IMR-90 (cell line): Measurements from ENCODE around the gene GTPBP10. TPM values are rescaled to one million over a fixed set of nuclear protein-coding genes. Genes with fewer than 3 reads are reported as not detected.

ENCODE experiments used
- ATAC-seq: fragments of 200-7000 bp; cut with Tn5 transposase; 2 replicates; pipeline ENCODE4 v1.9.1; 2020; ENCODE audit warnings: low read depth, mild to moderate bottlenecking, moderate library complexity
- BruUV-seq: library from RNA; stranded (reverse); fragments of 400-500 nt; replicated peaks from 2 replicates; lab custom pipeline; 2021; lab: Mats Ljungman, UMichigan
- CTCF ChIA-PET: fragments of 300-600 bp; formaldehyde crosslinking; extraction: SDS; loops from one replicate; lab custom pipeline; 2021; ENCODE audit warnings: antibody characterized with exemption; lab: Yijun Ruan, JAX
- POLR2A ChIA-PET: fragments of 300-600 bp; sonication (Branson Sonifier 250); formaldehyde crosslinking; loops from one replicate; lab custom pipeline; 2022; ENCODE audit warnings: antibody characterized with exemption; ENCODE audit not compliant: unreplicated experiment; lab: Charles Lee
- DNase-seq: peaks from one replicate; pipeline ENCODE4 v3.0.0; 2013
- H2AFZ ChIP-seq: replicated peaks from 2 replicates; pipeline ENCODE3; 2013; ENCODE audit warnings: low read length, mild to moderate bottlenecking; ENCODE audit not compliant: poor library complexity
- H2AK5ac ChIP-seq: 2 replicates; pipeline ENCODE4 v1.6.1; 2013; ENCODE audit warnings: low read depth, low read length, inconsistent platforms
- H2AK9ac ChIP-seq: replicated peaks from 2 replicates; pipeline ENCODE3; 2013; ENCODE audit warnings: mild to moderate bottlenecking, low read depth, low read length, moderate library complexity; ENCODE audit not compliant: poor library complexity
- H2BK120ac ChIP-seq: 2 replicates; pipeline ENCODE4 v1.6.1; 2013; ENCODE audit warnings: low read depth, low read length, inconsistent platforms
- H2BK15ac ChIP-seq: 3 replicates; pipeline ENCODE4 v1.6.1; 2013; ENCODE audit warnings: low read depth, low read length, inconsistent platforms
- H2BK20ac ChIP-seq: 2 replicates; pipeline ENCODE4 v1.6.1; 2013; ENCODE audit warnings: low read depth, mild to moderate bottlenecking, inconsistent platforms, low read length, moderate library complexity
- H2BK5ac ChIP-seq: 2 replicates; pipeline ENCODE4 v1.6.1; 2013; ENCODE audit warnings: mild to moderate bottlenecking, low read depth, low read length, inconsistent platforms; ENCODE audit not compliant: poor library complexity, severe bottlenecking
- H3K14ac ChIP-seq: replicated peaks from 2 replicates; pipeline ENCODE4 v1.6.1; 2013; ENCODE audit warnings: low read depth, low read length, inconsistent platforms
- H3K18ac ChIP-seq: 2 replicates; pipeline ENCODE4 v1.6.1; 2013; ENCODE audit warnings: low read depth, low read length, control low read depth
- H3K23ac ChIP-seq: 2 replicates; pipeline ENCODE4 v1.6.1; 2013; ENCODE audit warnings: low read depth, low read length, inconsistent platforms
- H3K27ac ChIP-seq: 2 replicates; pipeline ENCODE4 v1.5.1; 2013; ENCODE audit warnings: mild to moderate bottlenecking, control low read depth, low read length; ENCODE audit not compliant: insufficient read depth
- H3K27me3 ChIP-seq: 2 replicates; pipeline ENCODE4 v1.6.1; 2013; ENCODE audit warnings: low read length; ENCODE audit not compliant: control insufficient read depth, insufficient read depth
- H3K36me3 ChIP-seq: 2 replicates; pipeline ENCODE4 v1.6.1; 2013; ENCODE audit warnings: low read length, mixed read lengths; ENCODE audit not compliant: control insufficient read depth, insufficient read depth
- H3K4ac ChIP-seq: 2 replicates; pipeline ENCODE4 v1.6.1; 2013; ENCODE audit warnings: low read depth, low read length, inconsistent platforms
- H3K4me1 ChIP-seq: 2 replicates; pipeline ENCODE4 v1.6.1; 2013; ENCODE audit warnings: low read length, mixed read lengths; ENCODE audit not compliant: control insufficient read depth, insufficient read depth
- H3K4me2 ChIP-seq: 2 replicates; pipeline ENCODE4 v1.6.1; 2013; ENCODE audit warnings: low read depth, mild to moderate bottlenecking, control low read depth, low read length, moderate library complexity
- H3K4me3 ChIP-seq: 2 replicates; pipeline ENCODE4 v1.5.1; 2013; ENCODE audit warnings: low read depth, mild to moderate bottlenecking, control low read depth, low read length, moderate library complexity; ENCODE audit not compliant: insufficient read depth
- H3K56ac ChIP-seq: 2 replicates; pipeline ENCODE4 v1.6.1; 2013; ENCODE audit warnings: low read length, inconsistent platforms; ENCODE audit not compliant: insufficient read depth; ENCODE audit errors: extremely low read depth
- H3K79me1 ChIP-seq, 2 experiments: 2 replicates each; pipeline ENCODE4 v1.6.1; 2013; ENCODE audit warnings: low read length in 2 of 2, inconsistent platforms in 1 of 2, low read depth in 1 of 2
- H3K9ac ChIP-seq: 2 replicates; pipeline ENCODE4 v1.6.1; 2013; ENCODE audit warnings: low read depth, low read length, control low read depth
- H3K9me1 ChIP-seq: 2 replicates; pipeline ENCODE4 v1.6.1; 2013; ENCODE audit warnings: low read length, inconsistent platforms; ENCODE audit not compliant: insufficient read depth
- H3K9me3 ChIP-seq: 2 replicates; pipeline ENCODE4 v1.6.1; 2013; ENCODE audit warnings: low read length; ENCODE audit not compliant: control insufficient read depth, insufficient read depth
- H4K20me1 ChIP-seq: 2 replicates; pipeline ENCODE4 v1.6.1; 2013; ENCODE audit warnings: low read length, inconsistent platforms; ENCODE audit not compliant: insufficient read depth
- H4K5ac ChIP-seq: 2 replicates; pipeline ENCODE4 v1.6.1; 2013; ENCODE audit warnings: mild to moderate bottlenecking, low read depth, low read length, control low read depth
- H4K8ac ChIP-seq, 2 experiments: 2 replicates each; pipeline ENCODE4 v1.6.1; 2013; ENCODE audit warnings: low read depth in 2 of 2, low read length in 2 of 2, control low read depth in 1 of 2, inconsistent platforms in 1 of 2
- H4K91ac ChIP-seq: 2 replicates; pipeline ENCODE4 v1.6.1; 2013; ENCODE audit warnings: low read depth, low read length, inconsistent platforms; ENCODE audit not compliant: insufficient read depth
- BHLHE40 ChIP-seq: fragments of 150-350 bp; IDR thresholded peaks from 2 replicates; pipeline ENCODE4 v1.6.1; 2016; ENCODE audit warnings: mild to moderate bottlenecking, low read depth, low read length
- CEBPB ChIP-seq: IDR thresholded peaks from 2 replicates; pipeline ENCODE4 v1.6.1; 2012; ENCODE audit warnings: low read depth, low read length, improper control_type of control experiment
- CHD1 ChIP-seq: IDR thresholded peaks from 2 replicates; pipeline ENCODE4 v1.6.1; 2012; ENCODE audit warnings: low read depth, low read length, improper control_type of control experiment
- FOS ChIP-seq: fragments of 150-350 bp; IDR thresholded peaks from 2 replicates; pipeline ENCODE4 v1.6.1; 2016; ENCODE audit warnings: low read depth, low read length
- MAFK ChIP-seq: IDR thresholded peaks from 2 replicates; pipeline ENCODE4 v1.6.1; 2012; ENCODE audit warnings: low read depth, low read length, improper control_type of control experiment
- MAZ ChIP-seq: IDR thresholded peaks from 2 replicates; pipeline ENCODE4 v1.6.1; 2012; ENCODE audit warnings: low read depth, mild to moderate bottlenecking, low read length, improper control_type of control experiment, moderate library complexity, borderline replicate concordance
- MXI1 ChIP-seq: IDR thresholded peaks from 2 replicates; pipeline ENCODE4 v1.6.1; 2012; ENCODE audit warnings: low read depth, mild to moderate bottlenecking, low read length, moderate library complexity, borderline replicate concordance
- NFE2L2 ChIP-seq: fragments of 150-350 bp; IDR thresholded peaks from 2 replicates; pipeline ENCODE4 v1.6.1; 2016; ENCODE audit warnings: low read depth, mild to moderate bottlenecking, low read length
- POLR2A ChIP-seq: IDR thresholded peaks from 2 replicates; pipeline ENCODE4 v1.6.1; 2012; ENCODE audit warnings: mild to moderate bottlenecking, low read depth, low read length
- RAD21 ChIP-seq: IDR thresholded peaks from 2 replicates; pipeline ENCODE4 v1.6.1; 2012; ENCODE audit warnings: low read length, improper control_type of control experiment
- RCOR1 ChIP-seq: IDR thresholded peaks from 2 replicates; pipeline ENCODE4 v1.6.1; 2012; ENCODE audit warnings: mild to moderate bottlenecking, low read length, improper control_type of control experiment; ENCODE audit not compliant: insufficient replicate concordance
- RFX5 ChIP-seq: IDR thresholded peaks from 2 replicates; pipeline ENCODE4 v1.8.0; 2012; ENCODE audit warnings: low read depth, mild to moderate bottlenecking, low read length, moderate library complexity
- SMC3 ChIP-seq: fragments of 150-350 bp; IDR thresholded peaks from 2 replicates; pipeline ENCODE4 v1.6.1; 2016; ENCODE audit warnings: low read depth, mild to moderate bottlenecking, antibody characterized with exemption, low read length, moderate library complexity
- WGBS, 2 experiments: methylation state at CpG; one replicate each; pipeline versions ENCODE4 v1.1.5 to v1.1.7; 2013; ENCODE audit warnings: missing lambda C conversion rate in 2 of 2; ENCODE audit not compliant: insufficient read length in 1 of 2; ENCODE audit errors: extremely low coverage in 2 of 2; 5-methylcytosine and 5-hydroxymethylcytosine counted together
- dilution Hi-C: fragments of 300-500 bp; cut with HindIII; formaldehyde crosslinking; loops from one replicate; pipeline ENCODE4 v1.14.3; 2018; ENCODE audit warnings: low sequenced_read_pairs; ENCODE audit not compliant: unreplicated experiment
- in situ Hi-C: fragments of 300-500 bp; cut with MboI; formaldehyde crosslinking; loops from 3 replicates; pipeline ENCODE4 v1.14.3; 2019; ENCODE audit warnings: low sequenced_read_pairs, inconsistent platforms, mixed read lengths
- intact Hi-C: fragments of 100-400 bp; cut with micrococcal nuclease; formaldehyde crosslinking; loops from 2 replicates; pipeline ENCODE4 v1.10.0; 2022
- polyA plus RNA-seq, 3 experiments: library from polyadenylated mRNA; depleted of rRNA; stranded (reverse); fragments of >200 nt; gene quantifications; 2 replicates each; pipeline ENCODE4 v1.2.3, GENCODE V29; 2012; ENCODE audit warnings: low replicate concordance in 1 of 3
- total RNA-seq: library from RNA; depleted of rRNA; stranded (reverse); fragments of >200 nt; gene quantifications from 2 replicates; pipeline ENCODE4 v1.2.3, GENCODE V29; 2012
- TF ChIP-seq, protein P1 (sequence below): fragments of 150-350 bp; IDR thresholded peaks from 2 replicates; pipeline ENCODE4 v1.6.1; 2017; ENCODE audit warnings: mild to moderate bottlenecking, antibody characterized with exemption, low read length, low read depth
- TF ChIP-seq, protein P2 (sequence below): fragments of 150-350 bp; IDR thresholded peaks from 2 replicates; pipeline ENCODE4 v1.6.1; 2016; ENCODE audit warnings: low read depth, mild to moderate bottlenecking, low read length, moderate library complexity, borderline replicate concordance

GTPBP10 gene
- total and polyA plus RNA-seq, 2 of the 4 experiments (the other 2 are of a cell fraction), result 11.5 to 12.8 TPM

DNA sequence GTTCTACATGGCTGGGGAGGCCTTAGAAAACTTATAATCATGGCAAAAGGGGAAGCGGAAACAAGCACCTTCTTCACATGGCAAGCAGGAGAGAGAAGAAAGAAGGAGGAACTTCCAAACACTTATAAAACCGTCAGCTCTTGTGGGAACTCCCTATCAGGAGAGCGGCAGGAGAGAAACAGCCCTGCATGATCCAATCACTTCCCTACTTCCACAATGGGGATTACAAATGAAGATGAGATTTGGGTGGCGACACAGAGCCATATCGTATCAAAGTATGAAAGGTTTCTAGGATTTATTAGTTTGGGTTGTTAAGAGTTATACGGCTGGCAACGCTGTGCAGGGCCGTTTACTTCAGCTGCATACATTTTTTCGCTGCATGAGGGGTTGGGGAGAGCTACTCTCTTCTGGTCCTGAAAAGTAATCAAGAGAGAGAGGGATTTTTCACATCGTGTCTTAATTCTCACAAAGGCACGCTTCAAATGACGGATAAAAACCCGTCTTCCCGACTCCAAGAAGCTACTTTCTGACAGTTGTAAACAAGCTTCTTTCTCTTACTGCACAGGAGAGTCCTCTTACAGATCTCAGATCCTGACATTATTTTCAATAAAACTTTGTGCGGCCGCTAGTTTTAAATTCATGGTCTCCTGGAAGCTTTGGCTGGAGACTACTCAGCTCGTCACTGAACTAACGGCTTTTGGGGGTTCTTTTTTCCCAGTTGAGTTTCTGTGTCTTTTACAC, 751 bp upstream of the GTPBP10 start:
- in situ Hi-C loops (no loop called here), dilution Hi-C loops (no loop called here), intact Hi-C loops (loop anchor here (1.0 kb wide), 1 partner anchor 58 kb away; the partner anchor contains the start of gene CLDN12)
- Histone ChIP-seq H3K9ac (peak overlapping the region; percentile 89), H4K91ac (peak overlapping the region; percentile 77), H3K27ac (peak overlapping the region; percentile 43), H3K79me1 (peaks cover 10 to 22% of the 10 kb centered on the region in 2 experiments; a peak in 3 of 4 replicates), H3K4me1 (no peaks in the 10 kb centered on the region; the same call in 1 of the 2 replicates), H4K8ac (peak overlapping the region; percentile 87 to 97), H3K4me2 (peak overlapping the region; percentile 86), H2AK5ac (no peak overlapping the region), H4K5ac (peak overlapping the region; percentile 79), H4K20me1 (no peaks in the 10 kb centered on the region), H2BK120ac (peak overlapping the region; percentile 13; the same call in 1 of the 2 replicates), H3K4ac (peak overlapping the region; percentile 71), H3K23ac (peak overlapping the region; percentile 81), H2BK5ac (peak overlapping the region; percentile 73), H3K36me3 (no peaks in the 10 kb centered on the region), H3K4me3 (peak overlapping the region; percentile 89), H3K56ac (peak overlapping the region; percentile 90), H2BK15ac (no peak overlapping the region), H2BK20ac (no peak overlapping the region; the same call in 1 of the 2 replicates), H2AK9ac (peak overlapping the region; percentile 21), H3K18ac (peak overlapping the region; percentile 5; the same call in 1 of the 2 replicates), H3K9me3 (no peaks in the 10 kb centered on the region), H3K27me3 (no peaks in the 10 kb centered on the region), H3K14ac (peak overlapping the region; percentile 88), H2AFZ (peak overlapping the region; percentile 96), H3K9me1 (peaks cover 3% of the 10 kb centered on the region; the same call in 1 of the 2 replicates)
- peak; percentile 42 for DNase-seq
- POLR2A ChIA-PET, result interaction anchor here (0.5 to 0.6 kb wide), 2 partner anchors 14 to 82 kb away, joined by 3 to 17 read pairs; no protein-coding TSS in a partner anchor
- no TSS peak for BruUV-seq
- CTCF ChIA-PET, result interaction anchor here (1.0 to 1.5 kb wide), 4 partner anchors 11 to 82 kb away, joined by 3 to 5 read pairs (median 4); no protein-coding TSS in a partner anchor
- ATAC-seq, result peak; percentile 46
- 0% methylated on average over 4 of the region's 18 CpGs; no CpG with 5 or more reads in 1 of the 2 experiments for WGBS, 2 experiments
- TF ChIP-seq RCOR1, result no peak
- TF ChIP-seq, protein P1, sequence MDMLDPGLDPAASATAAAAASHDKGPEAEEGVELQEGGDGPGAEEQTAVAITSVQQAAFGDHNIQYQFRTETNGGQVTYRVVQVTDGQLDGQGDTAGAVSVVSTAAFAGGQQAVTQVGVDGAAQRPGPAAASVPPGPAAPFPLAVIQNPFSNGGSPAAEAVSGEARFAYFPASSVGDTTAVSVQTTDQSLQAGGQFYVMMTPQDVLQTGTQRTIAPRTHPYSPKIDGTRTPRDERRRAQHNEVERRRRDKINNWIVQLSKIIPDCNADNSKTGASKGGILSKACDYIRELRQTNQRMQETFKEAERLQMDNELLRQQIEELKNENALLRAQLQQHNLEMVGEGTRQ, result no peak
- no peak for TF ChIP-seq CHD1
- TF ChIP-seq SMC3, result no peak
- TF ChIP-seq MAZ, result no peak
- TF ChIP-seq RFX5, result no peak
- no peak for TF ChIP-seq MXI1
- TF ChIP-seq POLR2A, result no peak
- TF ChIP-seq RAD21, result no peak
- no peak for TF ChIP-seq MAFK
- TF ChIP-seq, protein P2, sequence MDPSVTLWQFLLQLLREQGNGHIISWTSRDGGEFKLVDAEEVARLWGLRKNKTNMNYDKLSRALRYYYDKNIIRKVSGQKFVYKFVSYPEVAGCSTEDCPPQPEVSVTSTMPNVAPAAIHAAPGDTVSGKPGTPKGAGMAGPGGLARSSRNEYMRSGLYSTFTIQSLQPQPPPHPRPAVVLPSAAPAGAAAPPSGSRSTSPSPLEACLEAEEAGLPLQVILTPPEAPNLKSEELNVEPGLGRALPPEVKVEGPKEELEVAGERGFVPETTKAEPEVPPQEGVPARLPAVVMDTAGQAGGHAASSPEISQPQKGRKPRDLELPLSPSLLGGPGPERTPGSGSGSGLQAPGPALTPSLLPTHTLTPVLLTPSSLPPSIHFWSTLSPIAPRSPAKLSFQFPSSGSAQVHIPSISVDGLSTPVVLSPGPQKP, result no peak
- no peak for TF ChIP-seq FOS
- TF ChIP-seq BHLHE40, result no peak
- no peak for TF ChIP-seq CEBPB
- no peak for TF ChIP-seq NFE2L2
